Measurements from ENCODE around the gene GNB4. TPM values are rescaled to one million over a fixed set of nuclear protein-coding genes. Genes with fewer than 3 reads are reported as not detected.

The GNB4 gene
- total and polyA plus RNA-seq, 10 of the 15 experiments (the other 5 are each of a cell fraction or from before 2014, with no cell fraction given) = 0.14 to 3.4 (median 1.8) TPM

DNA sequence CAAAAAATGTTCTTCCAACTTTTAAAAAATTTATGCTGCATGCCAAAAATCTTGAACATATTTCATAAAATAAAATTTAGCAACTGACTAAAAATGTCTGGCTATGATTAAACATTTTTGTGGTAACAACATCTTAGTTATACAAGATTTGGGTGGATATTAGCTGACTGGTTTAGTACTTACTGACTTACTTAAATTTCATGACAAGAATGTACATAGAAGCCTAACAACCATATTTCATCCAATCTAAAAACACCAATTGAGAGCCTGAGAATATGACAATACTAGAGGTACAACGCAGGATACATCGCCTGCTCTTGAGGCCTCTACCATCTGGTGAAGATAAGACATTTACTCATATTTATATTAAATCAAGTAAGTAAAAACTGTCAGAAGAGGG is 34.6 kb downstream of the GNB4 start (continued):
- TF ChIP-seq RELA (IDR thresholded peaks at IDR 0.05; ENCODE audit: borderline replicate concordance, partially characterized antibody) (no peak), FOXK2 (IDR thresholded peaks at IDR 0.05) (no peak), GABPA (IDR thresholded peaks at IDR 0.05; ENCODE audit: low read depth) (no peak), POU2F2 (IDR thresholded peaks at IDR 0.05; ENCODE audit: borderline replicate concordance, low read depth, low read length) (no peak), POLR2A (IDR thresholded peaks at IDR 0.05; ENCODE audit: low read depth, low read length) (no peak), HCFC1 (IDR thresholded peaks at IDR 0.05; ENCODE audit: low read length) (no peak), RAD21 (IDR thresholded peaks at IDR 0.05; ENCODE audit: insufficient read depth, low read depth, low read length) (no peak), E4F1 (IDR thresholded peaks at IDR 0.05; ENCODE audit: borderline replicate concordance, partially characterized antibody) (no peak), SUZ12 (IDR thresholded peaks at IDR 0.05; ENCODE audit: unreplicated experiment) (no peak)
- TF ChIP-seq, protein P1, sequence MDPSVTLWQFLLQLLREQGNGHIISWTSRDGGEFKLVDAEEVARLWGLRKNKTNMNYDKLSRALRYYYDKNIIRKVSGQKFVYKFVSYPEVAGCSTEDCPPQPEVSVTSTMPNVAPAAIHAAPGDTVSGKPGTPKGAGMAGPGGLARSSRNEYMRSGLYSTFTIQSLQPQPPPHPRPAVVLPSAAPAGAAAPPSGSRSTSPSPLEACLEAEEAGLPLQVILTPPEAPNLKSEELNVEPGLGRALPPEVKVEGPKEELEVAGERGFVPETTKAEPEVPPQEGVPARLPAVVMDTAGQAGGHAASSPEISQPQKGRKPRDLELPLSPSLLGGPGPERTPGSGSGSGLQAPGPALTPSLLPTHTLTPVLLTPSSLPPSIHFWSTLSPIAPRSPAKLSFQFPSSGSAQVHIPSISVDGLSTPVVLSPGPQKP (IDR thresholded peaks at IDR 0.05; ENCODE audit: low read depth, low read length) = no peak

DNA sequence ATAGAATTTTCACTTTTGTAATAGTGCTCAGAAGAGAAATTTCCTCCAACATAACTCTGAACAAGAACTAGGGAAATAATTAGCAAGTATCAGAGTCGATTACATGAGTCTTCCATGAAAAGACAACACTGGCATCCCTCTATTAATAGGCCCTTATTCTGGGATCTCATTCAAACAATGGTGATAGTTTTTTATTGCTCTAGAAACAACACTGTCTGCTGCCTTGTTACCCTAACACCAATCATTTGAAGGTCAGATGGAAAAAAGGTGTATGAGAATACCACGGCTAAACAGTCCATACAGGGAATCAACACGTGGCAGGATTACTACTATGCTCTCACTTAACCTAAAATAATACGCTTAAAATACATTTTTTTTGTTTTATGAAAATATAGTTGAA is 35.9 kb downstream of the GNB4 start:
- Histone ChIP-seq H3K36me3 (ENCODE audit: control insufficient read depth in 2 of 2, insufficient read depth in 2 of 2, low read length in 1 of 2) (peaks cover 0 to 6% of the 10 kb centered on the region in 2 experiments; a peak in 1 of 4 replicates), H3K9ac (ENCODE audit: control insufficient read depth, insufficient read depth, low read length) (no peak overlapping the region), H3K9me3 (replicated peaks; ENCODE audit: control insufficient read depth, insufficient read depth, low read length) (no peaks in the 10 kb centered on the region), H3K4me1 (ENCODE audit: control insufficient read depth, insufficient read depth, low read length) (no peaks in the 10 kb centered on the region), H4K20me1 (ENCODE audit: control insufficient read depth, insufficient read depth) (no peaks in the 10 kb centered on the region), H2AFZ (ENCODE audit: control insufficient read depth, low read depth, low read length) (no peak overlapping the region), H3K4me2 (ENCODE audit: control insufficient read depth, insufficient read depth) (no peak overlapping the region), H3K4me3 (no peak overlapping the region), H3K27me3 (replicated peaks in 1 of 2; ENCODE audit: control insufficient read depth in 2 of 2, insufficient read depth in 2 of 2, low read length in 1 of 2) (no peaks in the 10 kb centered on the region), H3K27ac (ENCODE audit: control insufficient read depth, insufficient read depth) (no peak overlapping the region), H3K79me2 (ENCODE audit: control insufficient read depth, insufficient read depth, low read length) (no peaks in the 10 kb centered on the region)
- DNase-seq (ENCODE audit: low read depth, low spot score) (no peak), ATAC-seq (no peak), FAIRE-seq (no peak)
- RAD21 ChIA-PET (ENCODE audit: unreplicated experiment) = no interaction called here
- WGBS (ENCODE audit: insufficient coverage, insufficient replicate concordance, low lambda C conversion rate, missing lambda C conversion rate) = 99% methylated on average over 4 of the region's 4 CpGs
- SMC1A ChIA-PET (ENCODE audit: uncharacterized antibody, unreplicated experiment) = interaction anchor here (1.0 kb wide), 1 partner anchor 142 kb away, joined by 6 read pairs; no protein-coding TSS in a partner anchor
- CTCF ChIA-PET = no interaction called here
- BruUV-seq (replicated peaks) = no TSS peak
- in situ Hi-C loops (cut with MboI) (no loop called here), intact Hi-C loops (cut with micrococcal nuclease; ENCODE audit: unreplicated experiment) (no loop called here)
- POLR2A ChIA-PET = interaction anchor here (1.2 kb wide), 1 partner anchor 15 kb away, joined by 3 read pairs; no protein-coding TSS in a partner anchor
- TF ChIP-seq CHD1 (IDR thresholded peaks at IDR 0.05; ENCODE audit: low read depth, low read length) (no peak), NFXL1 (IDR thresholded peaks at IDR 0.05; ENCODE audit: borderline replicate concordance) (no peak), NR2F1 (conservative IDR thresholded peaks at IDR 0.05) (no peak), ZNF592 (IDR thresholded peaks at IDR 0.05) (no peak), TCF7 (IDR thresholded peaks at IDR 0.05; ENCODE audit: borderline replicate concordance) (no peak), EP300 (IDR thresholded peaks at IDR 0.05; ENCODE audit: borderline replicate concordance in 1 of 2, control insufficient read depth in 1 of 2, low read depth in 2 of 2, low read length in 2 of 2) (no peak), CEBPB (IDR thresholded peaks at IDR 0.05; ENCODE audit: borderline replicate concordance in 1 of 2, low read depth in 2 of 2, low read length in 2 of 2) (no peak)

Data from GM12878 (cell line).